GM19395 (cell line): ENCODE measurements around the gene SH3BGRL3.
"Not testable (repeated sequence)": the region's sequence is repeated elsewhere in the genome, so short reads cannot be mapped to it uniquely, and the experiment has no call there.

ENCODE experiments used
- ATAC-seq: cut with Tn5 transposase; IDR thresholded peaks from one replicate; pipeline ENCODE4 v1.9.1; 2021; ENCODE audit warnings: mild to moderate bottlenecking, moderate library complexity; ENCODE audit not compliant: unreplicated experiment

Gene SH3BGRL3

DNA sequence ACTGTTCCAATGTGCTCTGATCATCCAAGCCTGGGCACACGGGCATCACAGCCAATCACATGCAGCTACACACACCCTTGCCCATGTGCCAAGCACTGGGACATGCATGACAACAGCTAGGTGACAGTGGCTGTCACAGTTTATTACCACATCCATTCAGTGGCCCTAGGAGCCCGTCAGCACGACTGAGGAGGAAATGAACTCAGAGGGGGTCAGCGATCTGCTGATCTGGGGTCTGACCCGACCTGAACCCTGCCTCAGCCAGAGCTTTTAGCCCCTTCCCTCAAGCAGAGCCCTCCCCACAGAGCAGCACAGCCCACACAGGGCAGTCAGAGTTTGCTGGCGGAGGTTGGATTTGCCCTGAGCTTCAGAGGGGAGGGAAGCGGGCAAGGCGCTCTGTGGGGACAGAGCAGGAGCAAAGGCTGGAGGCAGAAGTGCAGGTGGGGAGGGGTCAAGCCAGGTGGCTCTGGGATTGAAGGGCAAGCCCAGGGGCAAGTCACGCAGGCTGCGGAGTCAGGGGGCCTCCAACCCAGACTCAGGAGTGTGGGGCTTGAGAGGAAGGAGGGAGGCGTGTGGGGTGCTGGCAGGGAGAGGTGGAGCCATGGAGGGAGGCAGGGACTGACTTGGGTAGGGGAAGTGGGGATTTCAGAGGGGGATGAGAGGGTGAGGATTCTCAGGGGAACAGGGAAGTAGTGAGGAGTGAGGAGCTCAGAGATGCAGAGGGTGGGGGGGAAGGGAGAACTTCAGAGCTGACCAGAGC is 10.4 kb downstream of the SH3BGRL3 start:
- ATAC-seq, result no peak

DNA sequence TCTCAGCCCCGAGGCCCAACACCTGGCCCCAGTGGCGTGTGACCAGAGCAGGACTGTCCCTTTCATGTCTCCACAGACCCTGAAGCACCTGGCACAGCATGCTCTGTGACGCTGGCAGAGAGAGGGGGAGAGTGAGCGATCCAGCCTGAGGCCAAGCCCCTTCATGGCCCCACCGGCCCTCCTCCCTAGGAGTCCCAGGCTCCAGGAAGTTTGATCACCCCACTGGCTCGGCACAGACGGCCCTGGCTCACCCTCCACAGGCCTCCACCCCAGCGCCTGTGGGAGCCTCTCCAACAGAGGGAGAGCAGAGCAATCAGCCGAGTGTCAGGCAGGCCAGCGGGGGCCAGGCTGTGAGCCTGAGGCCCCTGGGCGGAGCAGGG is 11.0 kb downstream of the SH3BGRL3 start:
- ATAC-seq, result no peak

DNA sequence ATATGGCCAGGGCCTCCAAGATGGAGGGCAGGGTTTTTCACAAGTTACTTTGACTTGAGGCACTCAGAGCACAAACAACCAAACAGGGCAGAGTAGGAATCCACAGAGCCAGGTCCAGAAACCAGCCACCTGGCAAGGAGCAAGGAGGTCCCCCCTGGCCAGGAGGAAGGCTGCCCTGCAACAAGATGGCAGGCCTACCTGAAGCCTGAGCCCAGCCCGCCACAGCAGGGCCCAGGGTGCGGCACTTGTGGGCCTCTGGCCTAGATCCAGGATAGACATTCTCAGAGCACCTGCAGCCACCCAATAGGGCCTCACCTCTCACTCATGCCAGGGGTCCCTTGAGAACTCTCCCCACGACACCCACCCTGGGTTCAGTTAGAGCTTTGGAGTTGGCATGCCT is 11.5 kb downstream of the SH3BGRL3 start:
- no peak for ATAC-seq

DNA sequence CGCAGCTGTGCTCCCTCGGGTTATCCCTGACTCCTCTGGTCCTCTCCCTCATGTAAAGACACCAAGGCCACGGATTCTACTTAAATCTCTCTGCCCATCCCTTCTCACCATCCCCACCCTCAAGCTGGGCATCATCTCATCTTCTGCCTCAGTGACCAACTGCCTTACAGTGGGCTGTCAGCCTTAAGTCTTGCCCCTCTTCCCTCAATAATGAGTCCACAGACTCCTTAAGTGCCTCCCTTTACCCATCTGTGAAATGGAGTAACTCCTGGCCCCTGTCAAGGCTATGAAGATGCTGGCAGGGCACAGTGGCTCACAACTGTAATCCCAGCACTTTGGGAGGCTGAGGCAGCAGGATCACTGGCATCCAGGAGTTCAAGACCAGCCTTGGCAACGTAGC is 12.1 kb downstream of the SH3BGRL3 start:
- no peak for ATAC-seq

DNA sequence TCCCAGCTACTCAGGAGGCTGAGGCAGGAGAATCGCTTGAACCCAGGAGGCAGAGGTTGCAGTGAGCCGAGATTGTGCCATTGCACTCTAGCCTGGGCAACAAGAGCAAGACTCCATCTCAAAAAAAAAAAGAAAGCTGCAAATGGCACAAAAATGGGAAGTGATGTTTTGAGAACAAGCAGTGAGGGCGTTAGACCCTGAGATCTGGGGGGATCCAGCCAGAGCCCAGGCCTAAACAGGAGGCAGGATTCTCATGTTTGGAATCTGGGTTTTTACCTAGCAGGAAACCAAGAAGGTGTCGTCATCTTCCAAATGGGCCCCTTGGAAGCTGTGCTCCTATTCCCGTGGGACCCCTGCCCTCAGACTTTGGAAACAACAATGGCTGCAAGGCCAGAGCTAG is 12.8 kb downstream of the SH3BGRL3 start:
- ATAC-seq, result not testable (repeated sequence)

DNA sequence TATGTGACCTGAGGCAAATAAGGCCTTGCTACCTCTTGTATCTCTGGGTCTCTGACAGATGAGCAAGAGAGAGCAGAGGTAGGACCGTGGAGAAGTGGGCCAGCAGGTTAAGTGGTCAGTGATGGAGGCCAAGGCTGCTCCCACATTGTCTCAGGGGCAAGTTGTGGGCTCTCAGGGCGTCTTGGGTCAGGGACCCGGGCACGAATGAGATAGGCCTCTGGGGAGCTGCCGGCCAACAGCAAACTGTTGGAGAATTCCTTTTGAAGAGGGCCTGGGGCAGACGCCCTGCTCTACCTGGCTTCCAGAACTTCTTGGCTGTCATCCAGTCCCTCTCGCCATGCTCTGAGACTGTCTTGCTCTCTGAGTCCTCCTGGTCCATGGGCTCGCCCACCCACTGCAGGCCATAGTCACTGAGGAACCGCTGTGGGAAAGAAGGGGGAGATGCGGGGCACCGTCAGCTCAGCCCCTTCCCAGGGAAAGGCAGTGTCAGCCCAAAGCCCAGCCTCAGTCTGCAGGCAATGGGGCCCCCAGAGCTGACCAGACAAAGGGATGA is 14.1 kb downstream of the SH3BGRL3 start:
- ATAC-seq, result no peak

DNA sequence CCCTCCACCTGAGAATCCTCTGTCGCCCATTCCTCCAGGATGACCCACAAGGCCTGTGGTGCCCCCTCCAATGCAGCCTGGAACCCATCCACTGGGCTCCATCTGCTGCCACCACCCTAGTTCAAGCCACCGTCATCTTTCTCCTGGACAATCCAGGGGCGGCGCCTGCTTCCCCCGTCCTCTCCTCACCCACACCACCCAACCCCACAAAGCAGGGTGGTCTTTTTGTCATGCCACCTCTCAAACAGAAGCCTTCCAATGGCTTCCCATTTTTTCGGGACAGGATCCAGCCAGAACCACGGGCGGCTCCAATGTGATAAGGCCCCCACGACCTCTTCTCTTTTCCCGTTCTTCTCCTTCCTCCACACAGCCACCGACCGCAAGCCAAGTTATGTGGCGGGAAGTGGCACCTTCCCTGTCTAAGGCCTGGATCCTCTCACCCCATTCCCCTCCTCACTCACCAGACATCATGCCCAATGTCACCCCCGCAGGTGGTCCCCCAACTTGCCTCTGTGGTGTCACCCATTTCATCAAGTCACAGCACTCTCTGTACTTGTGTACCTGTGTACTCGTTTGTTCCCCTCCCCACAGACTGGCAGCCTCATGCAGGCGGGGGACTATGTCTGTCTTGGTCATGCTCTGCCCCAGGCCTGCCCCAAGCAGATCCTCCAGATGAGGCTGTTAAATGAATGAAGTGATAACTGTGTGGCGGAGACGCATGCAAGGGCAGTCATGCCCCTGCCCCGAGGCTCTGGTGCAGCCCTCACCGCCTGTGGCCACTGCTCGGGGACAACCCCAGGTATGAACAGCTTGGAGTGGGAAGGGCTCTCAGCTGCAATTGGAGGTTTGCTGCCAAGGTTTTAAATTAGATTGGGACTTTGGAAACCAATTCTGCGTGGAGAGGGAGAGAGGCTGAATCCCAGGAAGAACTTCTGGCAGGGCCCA is 15.6 kb downstream of the SH3BGRL3 start:
- ATAC-seq, result no peak

DNA sequence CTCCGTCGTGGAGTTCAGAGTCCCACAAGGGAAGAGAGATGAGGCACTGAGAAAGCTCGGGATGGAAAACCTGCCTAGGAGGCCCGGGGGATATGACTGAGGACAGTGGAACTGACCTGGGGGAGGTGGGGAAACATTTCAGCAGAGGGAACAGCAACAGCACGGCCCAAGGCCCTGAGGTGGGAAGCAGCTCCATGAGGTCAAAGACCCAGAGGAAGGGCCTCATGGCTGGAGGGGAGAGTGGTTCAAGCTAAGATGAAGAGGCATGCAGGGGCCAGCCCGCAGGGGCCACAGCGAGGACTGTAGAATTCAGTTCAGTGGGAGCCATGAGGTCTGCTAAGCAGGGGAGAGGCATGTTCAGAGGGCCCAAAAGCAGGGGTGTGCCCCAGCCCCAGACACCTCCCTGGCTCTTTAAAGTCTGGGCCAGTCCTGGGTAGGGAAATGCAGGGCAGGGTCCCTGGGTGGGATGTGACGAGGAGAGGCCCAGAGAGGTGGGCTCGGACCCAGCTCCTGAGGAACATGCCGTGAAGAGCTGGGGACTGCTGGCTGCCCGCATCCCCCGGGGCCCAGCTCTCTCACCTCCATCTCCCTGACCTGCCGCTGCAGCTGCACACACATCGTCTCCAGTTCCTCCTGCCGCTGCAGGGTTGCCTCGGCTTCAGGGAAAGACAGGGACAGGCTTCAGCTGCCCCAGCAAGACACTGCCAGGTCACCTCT is 16.6 kb downstream of the SH3BGRL3 start:
- no peak for ATAC-seq

DNA sequence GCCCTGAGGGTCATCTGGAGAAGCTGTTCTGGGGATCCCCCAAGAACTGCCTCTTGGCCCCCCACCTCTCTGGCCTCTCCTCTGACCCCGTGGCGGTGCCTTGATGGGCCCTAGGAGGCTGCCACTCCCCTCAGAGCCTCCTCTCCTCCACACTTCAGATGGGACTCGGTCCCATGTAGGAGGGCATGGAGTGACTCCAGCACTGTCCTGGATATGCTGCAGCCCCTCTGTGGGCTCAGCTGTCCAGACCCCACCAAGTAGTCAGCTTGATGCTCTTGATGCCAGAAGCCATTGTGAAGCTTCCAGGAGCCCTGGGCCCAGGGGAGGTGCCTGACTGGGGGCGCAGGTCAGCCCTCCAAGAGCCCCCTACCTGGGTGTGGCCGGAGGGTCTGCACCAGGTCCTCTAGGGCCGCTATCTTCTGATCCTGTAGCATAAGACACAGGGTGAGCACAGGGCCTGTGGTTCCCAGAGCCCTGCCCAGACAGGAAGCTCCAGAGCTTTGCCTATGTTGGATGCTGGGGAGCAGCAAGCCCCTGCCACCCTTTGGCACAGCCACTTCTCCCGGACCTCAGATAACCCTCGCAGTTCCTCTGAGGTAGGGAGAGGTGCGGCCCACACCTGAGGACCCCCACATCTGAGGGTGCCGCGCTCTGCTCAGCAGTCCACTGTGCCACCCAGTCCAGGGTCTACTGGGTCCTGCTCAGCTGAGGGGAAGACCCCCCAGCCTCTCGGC is 17.3 kb downstream of the SH3BGRL3 start:
- ATAC-seq, result no peak

DNA sequence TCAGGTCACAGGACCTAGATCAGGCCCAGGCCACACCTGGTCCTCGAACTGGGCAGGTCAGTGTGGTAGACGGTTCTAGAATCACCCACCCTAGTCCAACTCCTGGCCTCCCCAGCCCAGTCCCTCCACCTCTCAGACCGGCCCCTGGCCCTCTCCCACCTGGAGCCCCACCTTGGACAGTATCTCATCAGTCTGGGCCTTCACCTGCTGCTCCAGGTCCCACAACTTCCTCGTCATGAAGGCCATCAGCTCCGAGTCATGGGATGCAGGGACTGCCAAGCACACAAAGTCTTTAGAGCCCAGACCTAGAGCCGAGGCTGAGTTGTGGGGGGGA is 17.9 kb downstream of the SH3BGRL3 start:
- ATAC-seq, result no peak

DNA sequence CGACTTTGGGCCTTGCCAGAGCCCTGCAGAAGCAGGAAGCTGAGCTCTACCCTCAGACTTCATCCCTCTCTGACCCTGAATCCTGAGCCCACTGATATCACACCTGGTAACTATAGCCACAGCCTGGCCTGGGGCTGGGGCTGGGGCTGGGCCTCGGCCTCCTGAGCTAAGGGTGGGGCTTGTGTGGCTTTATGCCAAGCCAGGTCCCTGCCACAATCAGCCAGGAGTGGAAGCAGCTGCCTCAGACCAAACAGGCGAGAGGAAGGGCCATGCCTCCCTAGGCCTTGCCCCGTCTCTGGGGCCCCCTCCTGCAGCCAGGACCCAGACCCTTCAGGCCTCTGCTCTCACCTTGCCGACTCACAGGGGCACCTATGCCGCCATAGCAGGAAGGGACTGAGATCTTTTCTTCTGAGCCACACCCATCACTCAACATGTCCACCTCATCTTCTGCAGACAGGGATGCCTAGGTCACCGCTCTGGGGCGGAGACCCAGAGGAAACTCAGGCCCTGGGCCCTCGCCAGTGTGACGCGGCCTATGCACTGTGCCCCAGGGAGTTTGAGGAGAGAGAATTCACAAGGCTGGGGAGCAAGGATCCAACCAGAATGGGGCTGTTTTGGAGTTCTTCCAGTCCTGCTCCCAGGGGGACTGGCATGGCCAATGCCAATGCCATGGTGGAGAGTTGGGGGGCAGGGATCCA is 20.8 kb downstream of the SH3BGRL3 start:
- ATAC-seq, result no peak

DNA sequence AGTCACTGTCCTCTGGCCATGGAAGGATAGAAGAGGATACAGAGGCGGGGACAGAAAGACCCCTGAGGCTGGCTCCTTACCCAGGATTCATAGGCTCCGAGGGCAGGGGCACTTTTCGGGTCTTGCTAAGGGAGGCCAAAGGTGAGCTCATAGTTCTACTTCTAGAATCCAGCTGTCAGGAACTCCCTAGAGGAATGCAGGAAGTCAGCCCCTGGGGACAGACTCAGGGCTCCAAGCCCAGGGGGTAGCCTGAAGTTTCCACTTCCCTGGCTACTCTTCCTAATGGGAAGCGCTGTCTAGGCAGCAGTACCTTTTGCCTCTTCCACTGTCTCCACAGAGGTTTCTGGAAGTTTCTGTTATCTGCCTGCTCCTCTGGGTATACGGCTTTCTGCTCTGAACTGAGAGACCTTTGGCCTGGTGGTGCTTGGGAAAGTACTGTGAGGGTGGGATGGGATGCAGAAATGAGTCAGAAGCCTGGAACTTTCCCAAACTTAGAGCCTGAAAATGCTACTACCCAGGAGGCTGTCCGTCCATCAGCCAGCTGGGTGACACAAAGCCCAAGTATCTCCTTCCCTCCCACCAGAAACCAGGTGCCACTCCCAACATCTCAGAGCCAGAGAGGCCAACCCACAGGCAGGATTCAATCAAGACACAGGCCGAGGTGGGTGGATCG is 23.0 kb downstream of the SH3BGRL3 start:
- ATAC-seq, result no peak

DNA sequence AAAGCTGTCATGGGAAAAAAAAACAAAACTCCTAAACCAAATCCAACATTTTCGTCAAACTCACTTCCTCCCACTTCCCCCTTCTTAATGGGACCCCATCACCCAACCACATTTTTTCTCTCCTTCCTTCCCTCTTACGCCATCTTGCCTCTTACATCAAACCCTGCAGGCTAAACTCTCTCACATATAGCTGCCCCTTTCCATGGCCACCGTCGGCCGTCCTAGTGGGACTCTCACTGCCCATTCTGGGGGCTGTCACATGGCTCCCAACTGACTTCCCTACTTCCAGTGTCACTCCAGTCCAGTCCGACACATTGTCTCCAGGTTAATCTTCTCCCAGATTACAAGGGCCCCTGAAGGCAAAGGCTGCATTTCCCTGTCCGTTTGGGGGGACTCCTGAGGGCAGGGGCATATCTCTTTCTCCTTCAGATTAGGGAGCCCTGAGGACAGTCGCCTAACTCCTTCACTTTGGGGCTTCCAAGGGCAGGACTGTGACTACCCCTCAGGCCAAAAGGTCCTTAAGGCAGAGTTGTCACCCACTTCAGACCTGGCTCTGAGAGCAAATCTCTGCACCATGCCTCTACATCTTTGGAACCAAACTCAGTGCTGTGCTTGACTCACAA is 25.9 kb downstream of the SH3BGRL3 start:
- no peak for ATAC-seq

DNA sequence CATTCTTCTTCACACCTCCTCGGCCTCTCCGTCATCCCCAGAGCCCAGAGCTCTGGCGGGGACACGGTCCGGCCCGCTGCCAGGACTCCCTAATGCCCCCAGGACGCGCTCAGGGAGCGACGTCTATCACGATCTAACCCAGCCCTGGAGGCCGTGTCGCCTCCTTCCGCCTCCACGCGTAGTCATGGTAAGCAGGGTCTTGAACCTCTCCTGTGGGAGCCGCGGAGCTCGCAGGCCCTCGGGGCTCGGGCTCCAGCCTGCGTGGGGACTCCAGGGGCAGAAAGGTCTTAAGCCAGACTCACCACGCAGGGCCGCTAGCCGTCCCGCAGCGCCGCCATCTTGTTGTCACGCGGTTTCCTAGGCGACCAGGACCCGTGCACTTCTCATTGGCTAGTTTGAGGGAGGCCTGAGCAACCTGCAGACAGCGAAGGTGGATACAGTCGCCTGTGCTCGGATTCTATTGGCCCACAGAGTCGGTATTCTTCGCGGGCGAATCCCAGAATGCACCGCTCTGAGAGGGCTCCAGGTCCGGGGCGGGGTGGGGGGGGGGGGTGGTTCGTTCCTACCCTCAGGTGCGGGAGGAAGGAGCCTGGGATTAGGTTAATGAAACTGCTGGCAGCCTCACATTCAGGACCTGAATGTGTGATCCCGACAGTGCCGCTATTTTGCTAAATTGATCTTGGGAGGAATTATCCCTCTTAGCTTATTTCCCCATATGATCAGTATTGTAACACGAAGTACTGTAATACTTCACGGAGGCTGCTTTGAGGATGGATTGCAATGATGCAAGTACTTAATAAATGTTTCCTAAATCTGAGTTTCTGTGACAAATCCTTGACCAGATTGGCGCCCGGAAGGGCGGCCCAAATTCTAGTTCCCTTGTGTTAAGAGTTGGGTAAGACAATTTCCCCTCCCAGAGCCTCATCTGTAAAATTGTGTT is 26.7 kb downstream of the SH3BGRL3 start, which contains the start of gene UBXN11:
Gene UBXN11 (minus strand): TSS at position 347 of the 940 bp plus-strand sequence. CDS start 3,753 bp downstream, outside the sequence.
- peak; percentile 97 for ATAC-seq

DNA sequence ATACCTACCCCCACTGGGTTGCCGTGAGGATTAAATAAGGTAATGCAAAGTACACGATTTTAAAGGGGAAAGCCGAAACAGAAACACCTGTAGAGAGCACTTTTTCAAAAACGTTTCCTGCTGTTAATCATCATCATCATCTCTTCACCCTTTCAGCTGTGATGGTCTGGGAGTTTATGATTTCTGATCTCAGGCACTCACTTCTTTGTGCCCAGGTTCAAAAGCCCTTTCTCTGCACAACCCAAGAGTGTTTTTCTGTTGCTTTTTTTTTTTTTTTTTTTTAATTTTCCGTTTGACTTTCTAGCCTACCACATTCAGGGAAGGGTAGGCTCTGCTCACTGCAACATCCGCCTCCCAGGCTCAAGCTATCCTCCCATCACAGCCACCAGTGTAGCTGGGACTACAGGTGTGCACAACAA is 27.5 kb downstream of the SH3BGRL3 start:
- peak; percentile 30 for ATAC-seq

DNA sequence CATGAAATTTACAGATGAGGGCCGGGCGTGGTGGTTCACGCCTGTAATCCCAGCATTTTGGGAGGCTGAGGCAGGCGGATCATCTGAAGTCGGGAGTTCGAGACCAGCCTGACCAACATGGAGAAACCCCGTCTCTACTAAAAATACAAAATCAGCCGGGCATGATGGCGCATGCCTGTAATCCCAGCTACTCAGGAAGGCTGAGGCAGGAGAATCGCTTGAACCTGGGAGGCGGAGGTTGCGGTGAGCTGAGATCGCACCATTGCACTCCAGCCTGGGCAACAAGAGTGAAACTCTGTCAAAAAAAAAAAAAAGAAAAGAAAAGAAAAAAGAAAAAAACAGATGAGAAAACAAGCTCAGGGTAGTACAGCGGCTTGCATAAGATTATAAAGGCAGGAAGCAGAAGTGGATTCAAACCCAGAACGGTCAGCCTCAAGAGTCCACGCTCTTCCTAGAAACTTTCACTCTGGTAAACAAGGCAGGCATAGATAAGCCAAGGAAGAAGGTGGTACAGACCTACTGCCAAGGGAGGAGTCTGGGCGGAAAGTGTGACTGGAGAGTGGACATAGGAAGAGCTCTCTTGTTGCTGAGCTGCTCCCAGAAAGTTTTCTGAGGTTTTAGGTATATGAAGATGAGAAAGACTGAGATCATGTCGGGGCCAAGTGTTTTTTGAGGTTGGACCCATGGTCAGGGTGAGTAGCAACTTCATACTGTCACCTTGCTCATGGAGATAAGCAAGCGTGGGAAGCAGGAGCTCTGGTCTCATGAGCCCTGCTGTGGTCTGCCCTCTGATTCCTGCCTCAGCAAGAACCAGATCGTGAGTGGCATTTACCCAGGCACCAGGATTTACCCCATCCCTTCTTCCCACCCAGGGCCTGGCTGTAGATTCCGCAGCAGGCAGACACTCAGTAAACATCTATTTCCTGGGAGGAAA is 28.3 kb downstream of the SH3BGRL3 start:
- ATAC-seq, result not testable (repeated sequence)

DNA sequence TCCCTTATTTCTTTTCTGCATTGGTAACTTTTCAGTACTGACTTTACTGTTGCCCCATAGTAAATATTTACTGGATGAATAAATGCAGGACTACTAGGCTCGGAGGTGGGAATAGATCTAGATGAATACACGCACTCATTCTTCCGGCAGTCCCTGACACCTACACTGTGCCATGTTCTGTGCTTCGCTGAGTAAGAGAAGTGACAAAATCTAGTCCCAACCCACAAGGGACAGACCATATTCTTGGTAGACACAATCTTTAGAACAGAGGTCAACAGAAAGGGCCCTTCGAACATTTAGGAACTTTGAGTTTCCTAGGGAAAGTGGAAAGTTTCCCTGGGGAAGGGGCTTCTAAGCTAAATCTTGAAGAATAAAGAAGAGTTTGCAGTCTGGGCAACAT is 34.6 kb downstream of the SH3BGRL3 start:
- ATAC-seq, result no peak
